Fibroblast of peridontal ligament (primary cell): ENCODE results near the gene TEX9.
"Not testable (repeated sequence)": the region's sequence is repeated elsewhere in the genome, so short reads cannot be mapped to it uniquely, and the experiment has no call there.

ENCODE experiments used
- DNase-seq: peaks from one replicate; pipeline ENCODE4 v3.0.0-alpha.2; 2010; ENCODE audit errors: extremely low read depth

The TEX9 gene

GRCh38 chr15:56365075-56365711 is at the start of gene TEX9:
Gene TEX9, plus strand, starts transcription at chr15:56365426. Its CDS starts 25 bp downstream, at chr15:56365451.
- peak; percentile 81 for DNase-seq

- not testable (repeated sequence) for DNase-seq
Measured at GRCh38 chr15:56316561-56316960, 48.7 kb upstream of the TEX9 start.

GRCh38 chr15:56320316-56320715 is 44.9 kb upstream of the TEX9 start:
- no peak for DNase-seq

GRCh38 chr15:56320861-56321260 is 44.4 kb upstream of the TEX9 start:
- DNase-seq: no peak

- no peak for DNase-seq
Measured at GRCh38 chr15:56322444-56322843, 42.8 kb upstream of the TEX9 start.

- DNase-seq: no peak
Measured at GRCh38 chr15:56323435-56323834, 41.8 kb upstream of the TEX9 start.

- DNase-seq: peak; percentile 24
Measured at GRCh38 chr15:56325186-56325585, 40.0 kb upstream of the TEX9 start.

GRCh38 chr15:56327721-56328502 is 37.3 kb upstream of the TEX9 start:
- DNase-seq: no peak

GRCh38 chr15:56337084-56337725 is 28.0 kb upstream of the TEX9 start:
- no peak for DNase-seq

GRCh38 chr15:56339594-56339993 is 25.6 kb upstream of the TEX9 start:
- no peak for DNase-seq

- no peak for DNase-seq
Measured at GRCh38 chr15:56341201-56341600, 24.0 kb upstream of the TEX9 start.

- DNase-seq: peak; percentile 17
Measured at GRCh38 chr15:56342653-56343052, 22.6 kb upstream of the TEX9 start.

- no peak for DNase-seq
Measured at GRCh38 chr15:56343879-56344278, 21.3 kb upstream of the TEX9 start.

- no peak for DNase-seq
Measured at GRCh38 chr15:56344336-56344735, 20.9 kb upstream of the TEX9 start.

- no peak for DNase-seq
Measured at GRCh38 chr15:56346414-56346813, 18.8 kb upstream of the TEX9 start.

- DNase-seq: no peak
Measured at GRCh38 chr15:56349554-56349953, 15.7 kb upstream of the TEX9 start.

- DNase-seq: no peak
Measured at GRCh38 chr15:56351353-56351752, 13.9 kb upstream of the TEX9 start.

GRCh38 chr15:56351957-56352506 is 13.2 kb upstream of the TEX9 start:
- DNase-seq: no peak

- DNase-seq: no peak
Measured at GRCh38 chr15:56353119-56353518, 12.1 kb upstream of the TEX9 start.

GRCh38 chr15:56353740-56354139 is 11.5 kb upstream of the TEX9 start:
- no peak for DNase-seq

GRCh38 chr15:56356616-56357015 is 8.6 kb upstream of the TEX9 start:
- DNase-seq: peak; percentile 9

GRCh38 chr15:56358604-56359003 is 6.6 kb upstream of the TEX9 start:
- no peak for DNase-seq

- DNase-seq: no peak
Measured at GRCh38 chr15:56361987-56362386, 3.2 kb upstream of the TEX9 start.
